Astrocyte (in vitro differentiated cells and primary cell): ENCODE data around the gene MFSD11. TPM values are rescaled to one million over a fixed set of nuclear protein-coding genes. Genes with fewer than 3 reads are reported as not detected.

Experiments used
- DNase-seq: peaks from one replicate; pipeline ENCODE4 v3.0.0-alpha.2; 2010; ENCODE audit warnings: low read depth
- FAIRE-seq: peaks from 2 replicates; lab custom pipeline; 2011; peaks lifted over from hg19 to GRCh38; lab: Jason Lieb, UNC
- H2AFZ ChIP-seq: 2 replicates; pipeline ENCODE4 v1.6.0; 2012; ENCODE audit warnings: low read depth, low read length, inconsistent platforms
- H3K27ac ChIP-seq: 2 replicates; pipeline ENCODE4 v1.5.1; 2011; ENCODE audit warnings: low read depth, low read length, inconsistent platforms
- H3K27me3 ChIP-seq: 2 replicates; pipeline ENCODE4 v1.6.0; 2011; ENCODE audit warnings: low read length, inconsistent platforms; ENCODE audit not compliant: insufficient read depth
- H3K36me3 ChIP-seq: 2 replicates; pipeline ENCODE4 v1.5.1; 2011; ENCODE audit warnings: low read length, inconsistent platforms; ENCODE audit not compliant: insufficient read depth
- H3K4me1 ChIP-seq: 2 replicates; pipeline ENCODE4 v1.5.1; 2011; ENCODE audit warnings: low read length, inconsistent platforms; ENCODE audit not compliant: insufficient read depth
- H3K4me2 ChIP-seq: 2 replicates; pipeline ENCODE4 v1.6.0; 2012; ENCODE audit warnings: low read length, inconsistent platforms
- H3K4me3 ChIP-seq: 2 replicates; pipeline ENCODE4 v1.5.1; 2011; ENCODE audit warnings: low read depth, mild to moderate bottlenecking, low read length, inconsistent platforms; ENCODE audit not compliant: insufficient read depth
- H3K79me2 ChIP-seq: 2 replicates; pipeline ENCODE4 v1.6.0; 2012; ENCODE audit warnings: mild to moderate bottlenecking, low read length, inconsistent platforms; ENCODE audit not compliant: insufficient read depth
- H3K9ac ChIP-seq: 2 replicates; pipeline ENCODE4 v1.6.0; 2012; ENCODE audit warnings: mild to moderate bottlenecking, low read length, inconsistent platforms
- H3K9me3 ChIP-seq: 2 replicates; pipeline ENCODE4 v1.5.1; 2012; ENCODE audit warnings: low read depth, mild to moderate bottlenecking, low read length, inconsistent platforms; ENCODE audit not compliant: insufficient read depth
- H4K20me1 ChIP-seq: 2 replicates; pipeline ENCODE4 v1.6.0; 2012; ENCODE audit warnings: low read length, inconsistent platforms; ENCODE audit not compliant: insufficient read depth
- H3K27ac Mint-ChIP-seq: one replicate; pipeline ENCODE4 v1.8.0; 2021; ENCODE audit warnings: mild to moderate bottlenecking, mixed read lengths; ENCODE audit not compliant: unreplicated experiment
- H3K27me3 Mint-ChIP-seq: one replicate; pipeline ENCODE4 v1.8.0; 2021; ENCODE audit warnings: low read depth, mixed read lengths; ENCODE audit not compliant: unreplicated experiment
- H3K36me3 Mint-ChIP-seq: one replicate; pipeline ENCODE4 v1.8.0; 2021; ENCODE audit warnings: low read depth, mixed read lengths; ENCODE audit not compliant: unreplicated experiment
- H3K4me1 Mint-ChIP-seq: one replicate; pipeline ENCODE4 v1.8.0; 2021; ENCODE audit warnings: low read depth, mixed read lengths; ENCODE audit not compliant: unreplicated experiment
- H3K4me3 Mint-ChIP-seq: one replicate; pipeline ENCODE4 v1.8.0; 2021; ENCODE audit warnings: mild to moderate bottlenecking, moderate library complexity, mixed read lengths; ENCODE audit not compliant: unreplicated experiment
- H3K9me3 Mint-ChIP-seq: one replicate; pipeline ENCODE4 v1.8.0; 2021; ENCODE audit warnings: mild to moderate bottlenecking, mixed read lengths; ENCODE audit not compliant: unreplicated experiment
- EZH2 ChIP-seq: IDR thresholded peaks from 2 replicates; pipeline ENCODE4 v1.6.1; 2012; ENCODE audit warnings: mild to moderate bottlenecking, low read length, inconsistent platforms; ENCODE audit not compliant: insufficient read depth
- total RNA-seq: library from RNA; stranded (reverse); gene quantifications from 2 replicates; pipeline ENCODE4 v1.2.1, GENCODE V29; 2021
- TF ChIP-seq, protein P1 (sequence below): IDR thresholded peaks from 2 replicates; pipeline ENCODE4 v1.5.1; 2011; ENCODE audit warnings: low read depth, mild to moderate bottlenecking, inconsistent platforms, low read length, moderate library complexity; ENCODE audit not compliant: insufficient read depth

MFSD11 gene
- total RNA-seq, 1 donor from 2014 or later, result 20.9 TPM

- Mint-ChIP-seq H3K36me3 (peaks cover 16% of the 10 kb centered on the region), H3K4me3 (no peak overlapping the region), H3K4me1 (peaks cover 2% of the 10 kb centered on the region), H3K9me3 (no peaks in the 10 kb centered on the region), H3K27me3 (no peaks in the 10 kb centered on the region), H3K27ac (no peak overlapping the region)
- no peaks in the 10 kb centered on the region for H3K9me3 ChIP-seq
- H3K9ac ChIP-seq, result no peak overlapping the region
- H2AFZ ChIP-seq, result no peak overlapping the region
- FAIRE-seq (no peak), DNase-seq (no peak)
- no peak overlapping the region for H3K4me2 ChIP-seq
- H3K79me2 ChIP-seq, result no peaks in the 10 kb centered on the region
- no peaks in the 10 kb centered on the region for H3K27me3 ChIP-seq
- no peaks in the 10 kb centered on the region for H3K4me1 ChIP-seq
- H4K20me1 ChIP-seq, result no peaks in the 10 kb centered on the region
- H3K27ac ChIP-seq, result no peak overlapping the region
- no peak for TF ChIP-seq EZH2
- TF ChIP-seq, protein P1, sequence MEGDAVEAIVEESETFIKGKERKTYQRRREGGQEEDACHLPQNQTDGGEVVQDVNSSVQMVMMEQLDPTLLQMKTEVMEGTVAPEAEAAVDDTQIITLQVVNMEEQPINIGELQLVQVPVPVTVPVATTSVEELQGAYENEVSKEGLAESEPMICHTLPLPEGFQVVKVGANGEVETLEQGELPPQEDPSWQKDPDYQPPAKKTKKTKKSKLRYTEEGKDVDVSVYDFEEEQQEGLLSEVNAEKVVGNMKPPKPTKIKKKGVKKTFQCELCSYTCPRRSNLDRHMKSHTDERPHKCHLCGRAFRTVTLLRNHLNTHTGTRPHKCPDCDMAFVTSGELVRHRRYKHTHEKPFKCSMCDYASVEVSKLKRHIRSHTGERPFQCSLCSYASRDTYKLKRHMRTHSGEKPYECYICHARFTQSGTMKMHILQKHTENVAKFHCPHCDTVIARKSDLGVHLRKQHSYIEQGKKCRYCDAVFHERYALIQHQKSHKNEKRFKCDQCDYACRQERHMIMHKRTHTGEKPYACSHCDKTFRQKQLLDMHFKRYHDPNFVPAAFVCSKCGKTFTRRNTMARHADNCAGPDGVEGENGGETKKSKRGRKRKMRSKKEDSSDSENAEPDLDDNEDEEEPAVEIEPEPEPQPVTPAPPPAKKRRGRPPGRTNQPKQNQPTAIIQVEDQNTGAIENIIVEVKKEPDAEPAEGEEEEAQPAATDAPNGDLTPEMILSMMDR, result no peak
- no peak overlapping the region for H3K4me3 ChIP-seq
- H3K36me3 ChIP-seq, result no peaks in the 10 kb centered on the region
Measured at GRCh38 chr17:76752006-76752405, 14.1 kb downstream of the MFSD11 start.

DNA sequence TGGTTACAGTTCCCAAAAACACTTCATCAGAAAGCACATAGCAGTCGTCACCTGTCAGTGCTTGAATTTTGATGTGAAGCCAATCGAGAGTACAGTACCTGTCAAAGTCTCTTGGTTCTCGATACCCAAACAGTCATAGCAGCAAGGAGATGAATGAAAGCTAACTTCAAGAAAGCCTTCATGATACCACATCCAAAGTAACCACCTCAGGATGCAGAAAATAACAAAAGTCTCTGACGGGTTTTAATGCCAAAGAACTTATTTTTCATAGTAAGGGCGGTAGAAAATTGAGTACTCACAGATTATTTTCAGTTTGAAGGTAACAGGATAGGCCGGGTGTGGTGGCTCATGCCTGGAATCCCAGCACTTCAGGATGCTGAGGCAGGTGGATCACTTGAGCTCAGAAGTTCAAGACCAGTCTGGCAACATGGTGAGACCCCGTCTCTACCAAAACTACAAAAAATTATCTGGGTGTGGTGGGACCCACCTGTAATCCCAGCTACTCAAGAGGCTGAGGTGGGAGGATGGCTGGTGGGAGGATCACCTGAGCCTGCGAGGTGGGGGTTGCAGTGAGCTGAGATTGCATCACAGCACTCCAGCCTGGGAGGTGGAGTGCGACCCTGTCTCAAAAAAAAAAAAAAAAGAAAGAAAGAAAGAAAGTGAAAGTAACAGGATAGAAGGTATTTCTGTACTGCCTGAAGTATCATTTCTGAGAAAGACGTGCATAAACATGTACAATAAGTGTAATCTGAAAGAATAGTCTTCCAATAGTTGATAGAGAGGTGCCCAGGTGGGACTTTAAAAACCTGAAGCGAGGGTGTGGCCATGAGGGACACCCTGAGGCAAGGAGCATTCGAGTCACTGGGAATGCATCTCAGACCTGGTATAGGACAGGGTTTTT lies 15.4 kb downstream of the MFSD11 start:
- Histone ChIP-seq H3K9ac (no peak overlapping the region), H2AFZ (no peak overlapping the region), H3K27ac (no peak overlapping the region), H4K20me1 (no peaks in the 10 kb centered on the region), H3K79me2 (no peaks in the 10 kb centered on the region), H3K36me3 (no peaks in the 10 kb centered on the region), H3K4me1 (no peaks in the 10 kb centered on the region), H3K4me3 (no peak overlapping the region), H3K27me3 (no peaks in the 10 kb centered on the region), H3K9me3 (no peaks in the 10 kb centered on the region), H3K4me2 (no peak overlapping the region)
- H3K27me3 Mint-ChIP-seq, result no peaks in the 10 kb centered on the region
- peaks cover 15% of the 10 kb centered on the region for H3K36me3 Mint-ChIP-seq
- no peak for FAIRE-seq
- no peak overlapping the region for H3K27ac Mint-ChIP-seq
- peaks cover 2% of the 10 kb centered on the region for H3K4me1 Mint-ChIP-seq
- H3K4me3 Mint-ChIP-seq, result no peak overlapping the region
- no peak for TF ChIP-seq EZH2
- TF ChIP-seq, protein P1, result no peak
- no peaks in the 10 kb centered on the region for H3K9me3 Mint-ChIP-seq
- no peak for DNase-seq

- H3K4me1 Mint-ChIP-seq, result peaks cover 2% of the 10 kb centered on the region
- no peaks in the 10 kb centered on the region for H3K9me3 Mint-ChIP-seq
- FAIRE-seq (no peak), DNase-seq (no peak)
- no peak overlapping the region for H3K27ac ChIP-seq
- no peaks in the 10 kb centered on the region for H3K27me3 Mint-ChIP-seq
- peaks cover 13% of the 10 kb centered on the region for H3K36me3 Mint-ChIP-seq
- no peak overlapping the region for H3K4me3 Mint-ChIP-seq
- H3K9ac ChIP-seq, result no peak overlapping the region
- peaks cover 3% of the 10 kb centered on the region for H3K36me3 ChIP-seq
- no peaks in the 10 kb centered on the region for H3K9me3 ChIP-seq
- no peaks in the 10 kb centered on the region for H3K4me1 ChIP-seq
- no peak for TF ChIP-seq EZH2
- TF ChIP-seq, protein P1, result no peak
- H3K27me3 ChIP-seq, result no peaks in the 10 kb centered on the region
- no peaks in the 10 kb centered on the region for H4K20me1 ChIP-seq
- no peaks in the 10 kb centered on the region for H3K79me2 ChIP-seq
- H3K27ac Mint-ChIP-seq, result no peak overlapping the region
- no peak overlapping the region for H2AFZ ChIP-seq
- no peak overlapping the region for H3K4me2 ChIP-seq
- no peak overlapping the region for H3K4me3 ChIP-seq
Measured at GRCh38 chr17:76755285-76755684, 17.4 kb downstream of the MFSD11 start.
